Kidney (tissue), 14 donors: Measurements from ENCODE around the gene RAB6A. TPM values are rescaled to one million over a fixed set of nuclear protein-coding genes. Genes with fewer than 3 reads are reported as not detected.
"Not testable (repeated sequence)": the region's sequence is repeated elsewhere in the genome, so short reads cannot be mapped to it uniquely, and the experiment has no call there.

Experiments
- DNase-seq, 5 donors: peaks; one replicate each; pipeline ENCODE4 v3.0.0-alpha.2; 2013 to 2020
- FAIRE-seq: peaks from 2 replicates; lab custom pipeline; 2012; peaks lifted over from hg19 to GRCh38; lab: Jason Lieb, UNC
- H3K27ac ChIP-seq, 2 donors: one replicate each; pipeline ENCODE4 v1.7.0; 2013; ENCODE audit warnings: low read depth in 2 of 2, low read length in 2 of 2, inconsistent platforms in 1 of 2
- H3K27me3 ChIP-seq: one replicate; pipeline ENCODE4 v1.7.1; 2013; ENCODE audit warnings: low read length, inconsistent platforms; ENCODE audit not compliant: control insufficient read depth, insufficient read depth
- H3K36me3 ChIP-seq, 3 donors: one replicate each; pipeline versions ENCODE4 v1.7.0 to v1.7.1; 2013; ENCODE audit warnings: low read length in 3 of 3, control low read depth in 1 of 3, inconsistent platforms in 1 of 3; ENCODE audit not compliant: insufficient read depth in 3 of 3, control insufficient read depth in 2 of 3
- H3K4me1 ChIP-seq, 3 donors: one replicate each; pipeline versions ENCODE4 v1.7.0 to v1.7.1; 2013; ENCODE audit warnings: low read length in 3 of 3, inconsistent platforms in 1 of 3, low read depth in 1 of 3; ENCODE audit not compliant: control insufficient read depth in 2 of 3, insufficient read depth in 2 of 3
- H3K4me3 ChIP-seq, 3 donors: one replicate each; pipeline versions ENCODE4 v1.7.0 to v1.8.1; 2013; ENCODE audit warnings: low read length in 3 of 3, control low read depth in 1 of 3, inconsistent platforms in 1 of 3
- H3K9ac ChIP-seq, 3 donors: one replicate each; pipeline versions ENCODE4 v1.7.0 to v1.7.1; 2013; ENCODE audit warnings: low read length in 3 of 3, control low read depth in 1 of 3, inconsistent platforms in 1 of 3
- H3K9me3 ChIP-seq, 3 donors: one replicate each; pipeline versions ENCODE4 v1.7.0 to v1.7.1; 2013; ENCODE audit warnings: low read length in 3 of 3, control low read depth in 1 of 3, inconsistent platforms in 1 of 3; ENCODE audit not compliant: control insufficient read depth in 2 of 3, insufficient read depth in 1 of 3
- CTCF ChIP-seq: IDR thresholded peaks from 3 replicates; pipeline ENCODE4 v1.5.1; 2012; ENCODE audit warnings: mild to moderate bottlenecking, moderate library complexity, borderline replicate concordance; ENCODE audit not compliant: insufficient read depth; ENCODE audit errors: extremely low read depth
- intact Hi-C: fragments of 100-400 bp; cut with DNase I; formaldehyde crosslinking; loops from one replicate; pipeline ENCODE4 v1.11.1; 2022
- polyA plus RNA-seq: library from polyadenylated mRNA; stranded (reverse); fragments of 350-450 nt; fragmentation: Illumina TruSeq; extraction: RNeasy Lipid Tissue Mini Kit (QIAGEN cat#74804); gene quantifications from one replicate; pipeline ENCODE4 v1.2.3, GENCODE V29; 2014; ENCODE audit warnings: low read depth, low replicate concordance; ENCODE audit not compliant: insufficient read depth
- total RNA-seq: library from RNA; stranded (reverse); fragmentation: NEBNext Ultra II Directional; extraction: Animal tissue kit (Norgen Biotek cat#: 25700); gene quantifications from one replicate; pipeline ENCODE4 v1.2.1, GENCODE V29; 2021
- donor health status: control.
- donor health status: control.
- donor health status: control.
- donor health status: control.
- donor health status: control.
- donor health status: DM: yes; HTN: yes; CAD: no.
- donor health status: Normal renal cell carcinoma (clear cell type).

Gene RAB6A
- total and polyA plus RNA-seq, 2 donors from 2014 or later, result 61.0 to 138 TPM

GRCh38 chr11:73705053-73705452 is 55.8 kb downstream of the RAB6A start:
- Histone ChIP-seq H3K4me3 (no peak overlapping the region), H3K9me3 (no peaks in the 10 kb centered on the region), H3K4me1 (no peaks in the 10 kb centered on the region), H3K36me3 (peaks cover 0 to 14% (median 0%) of the 10 kb centered on the region in 3 donors), H3K9ac (no peak overlapping the region), H3K27me3 (no peaks in the 10 kb centered on the region), H3K27ac (no peak overlapping the region)
- FAIRE-seq (no peak), DNase-seq (no peak)
- no peak for TF ChIP-seq CTCF
- intact Hi-C loops, result no loop called here

DNA sequence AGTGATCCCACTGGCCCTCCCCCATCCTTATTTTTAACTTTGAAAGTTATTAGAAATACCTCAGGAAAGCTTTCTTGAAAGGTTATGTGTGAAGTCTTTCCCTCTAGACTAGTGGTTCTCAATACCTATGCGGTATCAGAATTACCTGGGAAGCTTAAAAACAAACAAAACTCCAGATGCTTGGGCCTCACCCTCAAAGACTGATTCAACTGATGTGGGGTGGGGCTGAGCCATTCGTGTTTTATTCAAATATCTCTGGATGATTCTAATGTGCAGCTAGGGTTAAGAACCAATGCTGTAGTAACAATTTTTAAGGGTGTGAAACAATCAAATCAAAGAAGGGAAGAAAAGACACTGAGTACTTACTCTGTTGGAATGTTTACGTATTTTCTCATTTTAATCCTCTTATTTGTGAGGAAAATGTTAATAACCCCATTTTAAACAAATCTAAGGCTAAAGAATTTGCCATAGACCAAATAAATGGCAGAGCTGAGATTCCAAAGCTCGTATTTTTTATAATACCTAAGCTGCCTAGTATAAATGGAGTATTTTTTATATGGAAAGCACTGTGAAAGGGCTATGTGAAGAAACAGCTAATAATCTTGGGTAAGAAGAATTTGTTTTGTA is 66.9 kb downstream of the RAB6A start:
- Histone ChIP-seq H3K9ac (no peak overlapping the region), H3K4me1 (no peaks in the 10 kb centered on the region), H3K9me3 (no peaks in the 10 kb centered on the region), H3K27me3 (no peaks in the 10 kb centered on the region), H3K36me3 (peaks cover 0 to 7% (median 6%) of the 10 kb centered on the region in 3 donors), H3K27ac (no peak overlapping the region), H3K4me3 (no peak overlapping the region)
- no peak for FAIRE-seq
- no peak for DNase-seq
- intact Hi-C loops, result no loop called here
- no peak for TF ChIP-seq CTCF

GRCh38 chr11:73680687-73681086 is 80.2 kb downstream of the RAB6A start:
- intact Hi-C loops, result no loop called here
- no peak for TF ChIP-seq CTCF
- no peak overlapping the region for H3K4me3 ChIP-seq
- H3K9ac ChIP-seq, result no peak overlapping the region
- peak in 1 of 5 donors; percentile 10 for DNase-seq
- FAIRE-seq, result no peak
- H3K27me3 ChIP-seq, result no peaks in the 10 kb centered on the region
- H3K27ac ChIP-seq, result no peak overlapping the region
- no peaks in the 10 kb centered on the region for H3K9me3 ChIP-seq
- no peaks in the 10 kb centered on the region for H3K4me1 ChIP-seq
- H3K36me3 ChIP-seq, result peaks cover 0 to 9% (median 4%) of the 10 kb centered on the region in 3 donors

DNA sequence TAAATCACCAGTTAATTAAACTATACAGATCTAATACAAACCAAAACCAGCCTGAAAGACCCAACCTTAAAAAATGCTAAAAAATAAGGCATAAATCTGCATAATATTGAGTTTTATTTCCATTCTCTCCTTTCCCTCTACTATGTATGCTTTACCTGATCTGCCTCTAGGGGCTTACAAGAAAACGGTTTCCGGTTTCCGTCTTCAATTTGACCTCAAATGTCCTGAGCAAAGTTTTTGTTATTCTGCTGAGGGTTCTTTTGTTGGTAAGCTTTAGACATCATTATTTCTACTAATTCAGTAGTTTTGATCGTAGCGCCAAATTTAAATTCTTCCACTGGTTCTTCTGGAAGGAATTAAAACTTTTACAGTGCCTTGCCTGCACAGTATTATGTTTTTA is 84.3 kb downstream of the RAB6A start:
- H3K36me3 ChIP-seq, H3K4me1 ChIP-seq, H3K27ac ChIP-seq, H3K9me3 ChIP-seq, intact Hi-C loops, DNase-seq, H3K27me3 ChIP-seq, H3K9ac ChIP-seq, H3K4me3 ChIP-seq: not testable (repeated sequence)
- FAIRE-seq, result peak; percentile 87
